Loucy (cell line): ENCODE results near the gene RPLP2.

Experiments used
- EZH2phosphoT487 ChIP-seq: fragments of 200-600 bp; IDR thresholded peaks from 2 replicates; pipeline ENCODE4 v1.6.1; 2018; ENCODE audit warnings: antibody characterized with exemption, mild to moderate bottlenecking, moderate library complexity, borderline replicate concordance
- TF ChIP-seq, protein P1 (sequence below): fragments of 200-600 bp; sonication (generic); conservative IDR thresholded peaks from 2 replicates; pipeline ENCODE4 v1.5.1; 2014; ENCODE audit warnings: mild to moderate bottlenecking, antibody characterized with exemption, low read length

DNA sequence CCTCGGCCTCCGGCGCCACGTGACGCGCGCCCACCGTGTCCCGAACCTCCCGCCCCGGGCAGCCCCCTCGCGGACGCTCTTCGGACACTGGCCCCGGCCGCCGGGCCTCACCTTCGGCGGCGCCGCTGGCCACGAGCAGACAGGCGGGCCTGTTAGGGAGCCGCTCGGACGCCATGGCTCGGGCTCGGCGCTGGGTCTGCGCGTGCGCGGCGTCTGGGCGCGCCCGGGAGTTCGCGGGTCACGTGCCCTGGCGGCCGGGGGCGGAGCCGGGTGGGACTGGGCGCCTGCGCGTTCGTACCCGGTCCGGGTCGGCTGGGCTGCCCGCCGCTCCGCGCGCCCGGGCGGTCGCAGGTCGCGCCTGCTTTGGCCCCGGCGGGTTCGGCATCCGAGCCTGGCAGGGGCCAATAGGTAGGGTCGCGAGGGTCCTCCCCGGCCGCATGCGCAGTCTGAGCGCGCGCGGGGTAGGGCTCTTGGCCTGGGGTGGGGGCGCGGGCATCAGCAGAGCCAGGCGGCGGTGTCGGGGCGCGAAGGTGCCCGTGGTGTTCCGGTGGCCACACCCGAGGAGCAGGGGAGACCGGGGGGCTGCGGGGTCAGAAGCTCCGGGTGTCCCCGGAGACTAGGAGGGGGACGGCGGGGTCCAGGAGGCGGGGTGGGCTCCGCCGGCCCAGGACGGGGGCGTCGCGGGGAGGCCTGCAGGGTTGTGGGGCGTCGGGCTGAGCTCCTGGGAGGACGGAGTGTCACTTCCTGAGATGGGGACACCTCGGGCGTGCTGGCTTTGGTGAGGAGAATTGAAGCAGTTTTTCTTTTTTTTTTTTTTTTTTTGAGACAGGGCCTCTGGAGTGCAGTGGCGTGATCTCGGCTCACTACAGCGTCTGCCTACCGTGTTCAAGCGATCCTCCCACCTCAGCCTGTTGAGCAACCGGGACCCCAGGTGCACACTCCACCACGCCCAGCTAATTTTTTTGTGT, 32.2 kb upstream of the RPLP2 start, which contains the start of gene GATD1:
- TF ChIP-seq, protein P1, sequence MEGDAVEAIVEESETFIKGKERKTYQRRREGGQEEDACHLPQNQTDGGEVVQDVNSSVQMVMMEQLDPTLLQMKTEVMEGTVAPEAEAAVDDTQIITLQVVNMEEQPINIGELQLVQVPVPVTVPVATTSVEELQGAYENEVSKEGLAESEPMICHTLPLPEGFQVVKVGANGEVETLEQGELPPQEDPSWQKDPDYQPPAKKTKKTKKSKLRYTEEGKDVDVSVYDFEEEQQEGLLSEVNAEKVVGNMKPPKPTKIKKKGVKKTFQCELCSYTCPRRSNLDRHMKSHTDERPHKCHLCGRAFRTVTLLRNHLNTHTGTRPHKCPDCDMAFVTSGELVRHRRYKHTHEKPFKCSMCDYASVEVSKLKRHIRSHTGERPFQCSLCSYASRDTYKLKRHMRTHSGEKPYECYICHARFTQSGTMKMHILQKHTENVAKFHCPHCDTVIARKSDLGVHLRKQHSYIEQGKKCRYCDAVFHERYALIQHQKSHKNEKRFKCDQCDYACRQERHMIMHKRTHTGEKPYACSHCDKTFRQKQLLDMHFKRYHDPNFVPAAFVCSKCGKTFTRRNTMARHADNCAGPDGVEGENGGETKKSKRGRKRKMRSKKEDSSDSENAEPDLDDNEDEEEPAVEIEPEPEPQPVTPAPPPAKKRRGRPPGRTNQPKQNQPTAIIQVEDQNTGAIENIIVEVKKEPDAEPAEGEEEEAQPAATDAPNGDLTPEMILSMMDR = no peak
- TF ChIP-seq EZH2phosphoT487 = no peak
